Iris pigment epithelial cell (primary cell): Measurements from ENCODE around the gene KRTAP24-1.

ENCODE experiments used
- DNase-seq: peaks from one replicate; pipeline ENCODE4 v3.0.0-alpha.2; 2011; ENCODE audit warnings: low read depth

The KRTAP24-1 gene

GRCh38 chr21:30282850-30283249, at the start of gene KRTAP24-1:
KRTAP24-1 (minus strand) TSS chr21:30282950; CDS start chr21:30282932, 18 bp downstream.
- DNase-seq, result no peak

- DNase-seq, result peak; percentile 23
Observed at GRCh38 chr21:30329203-30329875, 46.6 kb upstream of the KRTAP24-1 start.

- DNase-seq, result no peak
Observed at GRCh38 chr21:30326390-30326789, 43.6 kb upstream of the KRTAP24-1 start.

- DNase-seq, result no peak
Observed at GRCh38 chr21:30320215-30320614, 37.5 kb upstream of the KRTAP24-1 start, which contains the start of gene KRTAP26-1. KRTAP26-1 (minus strand) TSS chr21:30320315; CDS start chr21:30320035, 280 bp downstream.

- DNase-seq, result no peak
Observed at GRCh38 chr21:30315701-30316100, 33.0 kb upstream of the KRTAP24-1 start.

- no peak for DNase-seq
Observed at GRCh38 chr21:30306884-30307283, 24.1 kb upstream of the KRTAP24-1 start.

- DNase-seq, result no peak
Observed at GRCh38 chr21:30305136-30305535, 22.4 kb upstream of the KRTAP24-1 start.

- DNase-seq, result no peak
Observed at GRCh38 chr21:30289215-30289614, 6.5 kb upstream of the KRTAP24-1 start, which contains the start of gene KRTAP25-1. KRTAP25-1 (minus strand) TSS chr21:30289514; CDS start chr21:30289490, 24 bp downstream.

- no peak for DNase-seq
Observed at GRCh38 chr21:30271611-30272010, 11.1 kb downstream of the KRTAP24-1 start.

- no peak for DNase-seq
Observed at GRCh38 chr21:30271156-30271555, 11.6 kb downstream of the KRTAP24-1 start.

- no peak for DNase-seq
Observed at GRCh38 chr21:30269803-30270530, 12.8 kb downstream of the KRTAP24-1 start.

GRCh38 chr21:30268608-30269197, 14.0 kb downstream of the KRTAP24-1 start:
- DNase-seq, result no peak

GRCh38 chr21:30257773-30258172, 25.0 kb downstream of the KRTAP24-1 start:
- peak; percentile 59 for DNase-seq

GRCh38 chr21:30256100-30256499, 26.6 kb downstream of the KRTAP24-1 start:
- DNase-seq, result no peak

GRCh38 chr21:30255679-30256078, 27.1 kb downstream of the KRTAP24-1 start:
- no peak for DNase-seq

GRCh38 chr21:30251781-30252180, 31.0 kb downstream of the KRTAP24-1 start:
- DNase-seq, result no peak

GRCh38 chr21:30249936-30250335, 32.8 kb downstream of the KRTAP24-1 start:
- no peak for DNase-seq

- DNase-seq, result no peak
Observed at GRCh38 chr21:30248844-30249243, 33.9 kb downstream of the KRTAP24-1 start.

GRCh38 chr21:30245061-30245460, 37.7 kb downstream of the KRTAP24-1 start:
- DNase-seq, result no peak

GRCh38 chr21:30243691-30244090, 39.1 kb downstream of the KRTAP24-1 start:
- no peak for DNase-seq

- no peak for DNase-seq
Observed at GRCh38 chr21:30240661-30241060, 42.1 kb downstream of the KRTAP24-1 start.

- DNase-seq, result no peak
Observed at GRCh38 chr21:30238168-30238567, 44.6 kb downstream of the KRTAP24-1 start.

GRCh38 chr21:30234643-30235042, 48.1 kb downstream of the KRTAP24-1 start:
- peak; percentile 84 for DNase-seq
